Measurements from ENCODE around the gene PKHD1. TPM values are rescaled to one million over a fixed set of nuclear protein-coding genes. Genes with fewer than 3 reads are reported as not detected.

PKHD1 gene
- total RNA-seq, 1 experiment from 2014 or later, result 0.40 TPM

- Histone ChIP-seq H3K4me2 (ENCODE audit: low read length) (no peak overlapping the region), H4K20me1 (ENCODE audit: low read length) (no peaks in the 10 kb centered on the region), H3K79me2 (ENCODE audit: low read length) (no peaks in the 10 kb centered on the region), H2AFZ (ENCODE audit: low read length) (no peak overlapping the region), H3K4me1 (ENCODE audit: insufficient read depth, low read length) (peaks cover 9% of the 10 kb centered on the region; the same call in 1 of the 2 replicates), H3K36me3 (ENCODE audit: low read depth, low read length) (no peaks in the 10 kb centered on the region), H3K27ac (ENCODE audit: low read length) (no peak overlapping the region), H3K9ac (ENCODE audit: low read length) (no peak overlapping the region), H3K27me3 (ENCODE audit: low read length) (no peaks in the 10 kb centered on the region), H3F3A (ENCODE audit: low read length, unreplicated experiment) (no peaks in the 10 kb centered on the region), H3K9me2 (replicated peaks; ENCODE audit: low read length) (no peaks in the 10 kb centered on the region), H3K9me3 (ENCODE audit: low read length) (no peaks in the 10 kb centered on the region), H3K4me3 (ENCODE audit: low read length) (no peak overlapping the region)
- ATAC-seq (no peak), DNase-seq (no peak)
- BruUV-seq (replicated peaks), result no TSS peak
- CTCF ChIA-PET, result no interaction called here
- POLR2A ChIA-PET (ENCODE audit: unreplicated experiment), result no interaction called here
- no peak for TF ChIP-seq CTCF (conservative IDR thresholded peaks at IDR 0.05; ENCODE audit: low read depth, low read length)
- no peak for TF ChIP-seq EZH2phosphoT487 (IDR thresholded peaks at IDR 0.05; ENCODE audit: borderline replicate concordance, low read length)
- TF ChIP-seq EZH2 (IDR thresholded peaks at IDR 0.05; ENCODE audit: low read length, unreplicated experiment), result no peak
- intact Hi-C loops (cut with micrococcal nuclease), result no loop called here
Observed at GRCh38 chr6:52076791-52077179, 10.6 kb downstream of the PKHD1 start.

- no peak overlapping the region for H3K27ac ChIP-seq (ENCODE audit: low read length)
Observed at GRCh38 chr6:52074716-52075115, 12.7 kb downstream of the PKHD1 start.

GRCh38 chr6:52074155-52074554 is 13.3 kb downstream of the PKHD1 start:
- TF ChIP-seq EZH2phosphoT487 (IDR thresholded peaks at IDR 0.05; ENCODE audit: borderline replicate concordance, low read length) (no peak), CTCF (conservative IDR thresholded peaks at IDR 0.05; ENCODE audit: low read depth, low read length) (no peak), EZH2 (IDR thresholded peaks at IDR 0.05; ENCODE audit: low read length, unreplicated experiment) (no peak)
- H2AFZ ChIP-seq (ENCODE audit: low read length), result no peak overlapping the region
- H4K20me1 ChIP-seq (ENCODE audit: low read length), result no peaks in the 10 kb centered on the region
- no TSS peak for BruUV-seq (replicated peaks)
- no peak overlapping the region for H3K9ac ChIP-seq (ENCODE audit: low read length)
- intact Hi-C loops (cut with micrococcal nuclease), result no loop called here
- no peaks in the 10 kb centered on the region for H3K27me3 ChIP-seq (ENCODE audit: low read length)
- H3F3A ChIP-seq (ENCODE audit: low read length, unreplicated experiment), result no peaks in the 10 kb centered on the region
- H3K27ac ChIP-seq (ENCODE audit: low read length), result no peak overlapping the region
- peaks cover 9% of the 10 kb centered on the region; the same call in 1 of the 2 replicates for H3K4me1 ChIP-seq (ENCODE audit: insufficient read depth, low read length)
- H3K4me2 ChIP-seq (ENCODE audit: low read length), result no peak overlapping the region
- no peaks in the 10 kb centered on the region for H3K36me3 ChIP-seq (ENCODE audit: low read depth, low read length)
- H3K9me3 ChIP-seq (ENCODE audit: low read length), result no peaks in the 10 kb centered on the region
- H3K9me2 ChIP-seq (replicated peaks; ENCODE audit: low read length), result no peaks in the 10 kb centered on the region
- H3K79me2 ChIP-seq (ENCODE audit: low read length), result no peaks in the 10 kb centered on the region
- ATAC-seq, result no peak
- ChIA-PET CTCF (no interaction called here), POLR2A (ENCODE audit: unreplicated experiment) (no interaction called here)
- H3K4me3 ChIP-seq (ENCODE audit: low read length), result no peak overlapping the region
- peak; percentile 56 for DNase-seq

More at GRCh38 chr6:52074716-52075115, 12.7 kb downstream of the PKHD1 start:
- Histone ChIP-seq H3F3A (ENCODE audit: low read length, unreplicated experiment) (no peaks in the 10 kb centered on the region), H3K9me2 (replicated peaks; ENCODE audit: low read length) (no peaks in the 10 kb centered on the region), H3K9me3 (ENCODE audit: low read length) (no peaks in the 10 kb centered on the region), H3K79me2 (ENCODE audit: low read length) (no peaks in the 10 kb centered on the region), H3K4me2 (ENCODE audit: low read length) (no peak overlapping the region), H3K27me3 (ENCODE audit: low read length) (no peaks in the 10 kb centered on the region), H4K20me1 (ENCODE audit: low read length) (no peaks in the 10 kb centered on the region), H3K36me3 (ENCODE audit: low read depth, low read length) (no peaks in the 10 kb centered on the region), H3K4me1 (ENCODE audit: insufficient read depth, low read length) (peaks cover 9% of the 10 kb centered on the region; the same call in 1 of the 2 replicates), H3K9ac (ENCODE audit: low read length) (no peak overlapping the region), H3K4me3 (ENCODE audit: low read length) (no peak overlapping the region), H2AFZ (ENCODE audit: low read length) (no peak overlapping the region)
- ChIA-PET POLR2A (ENCODE audit: unreplicated experiment) (no interaction called here), CTCF (no interaction called here)
- no peak for DNase-seq
- TF ChIP-seq EZH2phosphoT487 (IDR thresholded peaks at IDR 0.05; ENCODE audit: borderline replicate concordance, low read length), result no peak
- no peak for ATAC-seq
- no TSS peak for BruUV-seq (replicated peaks)
- intact Hi-C loops (cut with micrococcal nuclease), result no loop called here
